ENCODE measurements around the gene MACROD2.
A peak's percentile ranks its signal among the peaks of the same experiment; 100 is the strongest.

The MACROD2 gene

DNA sequence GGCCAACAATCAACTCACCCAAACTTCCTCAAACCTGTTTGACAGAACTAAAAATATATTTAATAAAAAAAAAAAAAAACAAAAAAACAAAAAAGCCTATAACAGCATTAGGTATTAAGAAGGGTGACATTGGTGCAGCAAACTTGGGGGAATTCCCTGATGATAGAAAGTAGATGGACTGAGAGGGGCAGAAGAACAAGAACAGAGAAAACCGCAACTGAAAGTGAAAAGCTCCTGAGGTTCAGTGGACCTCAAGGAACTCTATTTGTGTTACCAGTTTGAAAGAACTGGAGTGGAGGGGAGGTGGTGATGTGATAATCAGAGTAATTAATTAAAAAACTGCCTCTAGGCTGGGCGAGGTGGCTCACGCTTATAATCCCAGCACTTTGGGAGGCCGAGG is 53.8 kb downstream of the MACROD2 start:
- TF ChIP-seq, protein P1, sequence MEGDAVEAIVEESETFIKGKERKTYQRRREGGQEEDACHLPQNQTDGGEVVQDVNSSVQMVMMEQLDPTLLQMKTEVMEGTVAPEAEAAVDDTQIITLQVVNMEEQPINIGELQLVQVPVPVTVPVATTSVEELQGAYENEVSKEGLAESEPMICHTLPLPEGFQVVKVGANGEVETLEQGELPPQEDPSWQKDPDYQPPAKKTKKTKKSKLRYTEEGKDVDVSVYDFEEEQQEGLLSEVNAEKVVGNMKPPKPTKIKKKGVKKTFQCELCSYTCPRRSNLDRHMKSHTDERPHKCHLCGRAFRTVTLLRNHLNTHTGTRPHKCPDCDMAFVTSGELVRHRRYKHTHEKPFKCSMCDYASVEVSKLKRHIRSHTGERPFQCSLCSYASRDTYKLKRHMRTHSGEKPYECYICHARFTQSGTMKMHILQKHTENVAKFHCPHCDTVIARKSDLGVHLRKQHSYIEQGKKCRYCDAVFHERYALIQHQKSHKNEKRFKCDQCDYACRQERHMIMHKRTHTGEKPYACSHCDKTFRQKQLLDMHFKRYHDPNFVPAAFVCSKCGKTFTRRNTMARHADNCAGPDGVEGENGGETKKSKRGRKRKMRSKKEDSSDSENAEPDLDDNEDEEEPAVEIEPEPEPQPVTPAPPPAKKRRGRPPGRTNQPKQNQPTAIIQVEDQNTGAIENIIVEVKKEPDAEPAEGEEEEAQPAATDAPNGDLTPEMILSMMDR (IDR thresholded peaks at IDR 0.05; ENCODE audit: control extremely low read depth, extremely low read depth, low read depth, missing control alignments) = no peak
- ChIA-PET CTCF (interaction anchor here (1.5 kb wide), 1 partner anchor 9 kb away, joined by 4 read pairs; no protein-coding TSS in a partner anchor), POLR2A (no interaction called here)
- peak; percentile 16 for DNase-seq (ENCODE audit: extremely low spot score)

DNA sequence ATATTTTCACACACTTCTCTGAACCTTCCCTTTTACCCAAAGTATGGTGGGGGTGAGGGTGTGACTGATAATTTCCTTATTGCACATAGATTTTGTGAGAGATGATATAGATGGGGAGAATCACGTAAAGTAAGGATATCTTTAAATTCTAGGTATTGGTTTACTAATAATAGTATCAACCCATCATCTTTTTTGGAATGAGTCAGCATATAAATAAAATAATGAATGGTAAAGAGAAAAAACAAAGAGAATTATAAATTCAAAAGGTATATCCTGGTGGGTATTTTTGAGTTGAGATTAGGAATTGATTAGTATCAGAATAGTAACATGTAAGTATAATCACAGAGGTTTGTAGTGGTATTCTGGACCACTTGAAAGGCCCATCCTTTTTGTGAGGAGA is 56.1 kb downstream of the MACROD2 start:
- no peak for DNase-seq (ENCODE audit: extremely low spot score)
- POLR2A ChIA-PET = no interaction called here
- TF ChIP-seq, protein P1 (IDR thresholded peaks at IDR 0.05; ENCODE audit: control extremely low read depth, extremely low read depth, low read depth, missing control alignments) = no peak
- CTCF ChIA-PET = no interaction called here

DNA sequence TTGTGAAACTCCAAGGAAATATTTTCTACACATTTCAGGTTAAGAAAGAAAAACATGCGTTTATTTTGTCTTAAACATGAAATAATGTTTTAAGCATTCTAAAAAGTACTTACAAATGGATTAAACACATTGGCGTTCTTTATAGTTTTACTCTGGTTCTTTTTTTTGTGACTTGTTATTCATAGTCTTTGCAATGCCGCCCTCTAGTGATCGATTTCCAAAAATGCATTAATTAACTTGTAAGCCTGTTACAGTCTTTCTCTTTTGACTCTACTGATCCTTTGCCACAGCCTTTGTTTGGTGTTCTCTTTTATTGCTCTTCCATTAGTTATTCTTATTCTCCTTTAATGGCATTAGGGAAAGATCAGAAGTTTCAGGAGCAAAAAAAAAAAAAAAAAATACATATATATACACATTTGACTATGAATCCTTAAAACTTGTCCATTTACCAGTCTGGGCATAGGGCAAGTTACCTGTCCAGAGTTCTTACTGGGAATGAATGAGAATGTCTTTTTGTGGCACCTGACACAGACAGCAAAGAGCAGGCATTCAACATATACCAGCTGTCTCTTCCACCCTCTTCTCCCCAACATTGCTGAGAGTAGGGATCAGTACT is 59.9 kb downstream of the MACROD2 start:
- TF ChIP-seq, protein P1 (IDR thresholded peaks at IDR 0.05; ENCODE audit: control extremely low read depth, extremely low read depth, low read depth, missing control alignments) = peak; percentile 61
- DNase-seq (ENCODE audit: extremely low spot score) = peak; percentile 26
- ChIA-PET POLR2A (no interaction called here), CTCF (interaction anchor here (1.0 to 4.1 kb wide), 3 partner anchors 13 to 236 kb away, joined by 3 to 28 read pairs (median 7); no protein-coding TSS in a partner anchor)

DNA sequence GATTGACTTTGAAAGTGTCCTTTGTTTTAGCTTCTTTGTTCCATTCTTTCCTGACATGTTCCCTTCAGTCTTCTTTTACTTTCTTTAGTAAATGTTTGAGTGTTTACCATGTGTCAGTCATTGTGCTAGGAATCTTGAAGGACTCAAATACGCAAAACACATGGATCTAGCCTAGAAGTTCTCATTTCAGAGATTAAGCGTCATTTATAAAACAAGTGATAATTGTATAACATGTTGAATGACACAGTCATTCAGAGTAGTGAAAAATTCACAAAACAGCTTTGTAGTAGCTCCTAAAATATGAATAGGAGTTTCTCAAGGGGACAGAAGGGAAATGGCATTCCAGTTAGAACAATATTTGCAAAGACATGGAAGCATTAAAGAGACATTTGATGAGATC is 66.9 kb downstream of the MACROD2 start:
- POLR2A ChIA-PET = no interaction called here
- CTCF ChIA-PET = no interaction called here

DNA sequence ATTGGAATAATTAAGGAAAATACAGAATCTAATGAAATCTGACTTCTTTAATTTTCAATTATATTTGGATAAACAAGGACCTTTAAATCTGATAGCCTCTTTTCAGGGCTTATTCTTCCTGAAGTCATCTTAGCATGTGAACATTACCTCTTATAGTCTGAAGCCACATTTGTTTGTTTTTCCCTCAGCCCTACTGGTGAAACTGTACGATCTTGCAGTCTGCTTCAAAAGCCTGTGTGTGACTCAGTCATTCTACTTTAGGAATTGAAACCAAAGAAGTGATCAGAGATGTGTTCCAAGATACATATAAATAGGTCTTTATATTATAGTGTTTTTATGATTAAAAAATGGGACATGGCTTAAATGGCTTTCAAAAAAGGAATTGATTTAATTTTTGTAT is 67.5 kb downstream of the MACROD2 start:
- TF ChIP-seq, protein P1 (IDR thresholded peaks at IDR 0.05; ENCODE audit: control extremely low read depth, extremely low read depth, low read depth, missing control alignments) = no peak
- ChIA-PET POLR2A (no interaction called here), CTCF (no interaction called here)
- no peak for DNase-seq (ENCODE audit: extremely low spot score)

More for the DNA sequence above, 66.9 kb downstream of the MACROD2 start:
- no peak for DNase-seq (ENCODE audit: extremely low spot score)
- TF ChIP-seq, protein P1 (IDR thresholded peaks at IDR 0.05; ENCODE audit: control extremely low read depth, extremely low read depth, low read depth, missing control alignments) = no peak

DNA sequence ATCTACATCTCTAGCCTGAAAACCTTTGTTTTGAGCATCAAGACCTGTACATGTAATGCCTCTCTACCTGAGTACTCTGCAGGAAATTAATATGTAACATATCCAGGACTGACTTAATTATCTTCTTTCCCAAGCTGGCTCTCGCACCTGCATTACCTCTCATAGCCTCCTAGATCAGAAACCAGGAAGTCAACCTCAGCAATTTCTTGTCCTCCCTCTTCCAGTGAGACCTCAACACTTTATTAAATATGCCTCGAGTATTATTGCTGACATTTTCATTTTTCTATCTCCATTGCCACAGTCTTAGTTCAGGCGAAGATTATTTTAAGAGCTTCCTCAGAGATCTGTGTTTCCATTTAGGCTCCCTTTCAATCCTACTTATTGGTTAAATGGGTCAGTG is 69.0 kb downstream of the MACROD2 start:
- CTCF ChIA-PET = interaction anchor here (1.0 to 1.1 kb wide), 2 partner anchors 10 to 52 kb away, joined by 3 read pairs; no protein-coding TSS in a partner anchor
- TF ChIP-seq, protein P1 (IDR thresholded peaks at IDR 0.05; ENCODE audit: control extremely low read depth, extremely low read depth, low read depth, missing control alignments) = no peak
- POLR2A ChIA-PET = no interaction called here
- DNase-seq (ENCODE audit: extremely low spot score) = no peak
